Suprapubic skin (tissue), 3 donors: ENCODE results near the gene PPBP.

Experiments
- CTCF ChIP-seq, 2 donors: fragments of 200-600 bp in 1 of 2; fragments of 450-650 bp in 1 of 2; sonication (generic) in 1 of 2; IDR thresholded peaks; one replicate each; pipeline ENCODE4 v1.5.1; 2016 to 2019; ENCODE audit warnings: antibody characterized with exemption in 2 of 2, mild to moderate bottlenecking in 1 of 2, moderate library complexity in 1 of 2
- POLR2AphosphoS5 ChIP-seq, 3 donors: sonication (generic); formaldehyde crosslinking; IDR thresholded peaks; one replicate each; pipeline ENCODE4 v1.6.1; 2017; ENCODE audit warnings: antibody characterized with exemption in 3 of 3

GRCh38 chr4:74015126-74015780, 27.3 kb upstream of the PPBP start:
- no peak for TF ChIP-seq POLR2AphosphoS5 (IDR thresholded peaks at IDR 0.05)
- no peak for TF ChIP-seq CTCF (IDR thresholded peaks at IDR 0.05)
